C4-2B (cell line): ENCODE results near the gene FANCE.
A peak's percentile ranks its signal among the peaks of the same experiment; 100 is the strongest.

Experiments
- H3K27ac ChIP-seq: fragments of 450-650 bp; 2 replicates; pipeline ENCODE4 v1.5.1; 2017
- CTCF ChIP-seq: fragments of 450-650 bp; conservative IDR thresholded peaks from 2 replicates; pipeline ENCODE4 v1.5.1; 2017; ENCODE audit warnings: mild to moderate bottlenecking
- ZFX ChIP-seq: fragments of 450-650 bp; IDR thresholded peaks from 2 replicates; pipeline ENCODE4 v1.6.1; 2017

FANCE gene

DNA sequence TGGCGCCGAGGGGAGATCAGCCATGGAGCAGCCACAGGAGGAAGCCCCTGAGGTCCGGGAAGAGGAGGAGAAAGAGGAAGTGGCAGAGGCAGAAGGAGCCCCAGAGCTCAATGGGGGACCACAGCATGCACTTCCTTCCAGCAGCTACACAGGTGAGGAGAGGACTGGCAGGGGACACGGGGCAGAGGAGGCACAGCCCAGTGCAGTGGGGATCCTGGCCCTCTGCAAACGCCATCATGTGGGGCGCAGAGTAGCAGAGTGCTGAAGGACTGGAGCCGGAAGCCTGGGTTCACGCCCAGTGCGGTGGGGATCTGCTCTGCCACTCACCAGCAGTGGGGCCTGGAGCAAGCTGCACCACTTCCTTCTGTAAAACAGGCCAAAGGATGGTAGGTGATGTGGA, 41.1 kb upstream of the FANCE start:
- no peak for TF ChIP-seq CTCF
- no peak for TF ChIP-seq ZFX
- H3K27ac ChIP-seq = no peak overlapping the region

- no peak overlapping the region for H3K27ac ChIP-seq
These were observed 40.0 kb upstream of the FANCE start for GRCh38 chr6:35412102-35412501.

DNA sequence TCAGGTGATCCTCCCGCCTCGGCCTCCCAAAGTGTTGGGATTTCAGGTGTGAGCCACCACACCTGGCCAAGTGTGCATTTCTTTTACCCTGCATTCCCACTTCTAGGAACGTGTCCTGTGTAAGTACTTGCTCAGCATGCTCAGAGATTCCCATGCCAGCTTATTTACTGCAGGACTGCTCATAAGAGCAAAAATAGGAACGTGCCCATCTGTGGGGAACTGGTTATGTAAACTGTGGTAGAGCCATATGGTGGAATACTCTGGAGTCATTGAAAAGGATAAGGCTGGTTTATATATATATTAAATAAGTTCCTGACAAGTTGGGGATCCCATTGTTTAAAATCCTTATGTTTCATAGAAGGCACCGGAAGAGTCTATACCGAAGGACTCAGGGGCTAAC, 38.2 kb upstream of the FANCE start:
- no peak overlapping the region for H3K27ac ChIP-seq

More at GRCh38 chr6:35412102-35412501, 40.0 kb upstream of the FANCE start:
- no peak for TF ChIP-seq ZFX
- TF ChIP-seq CTCF = no peak

DNA sequence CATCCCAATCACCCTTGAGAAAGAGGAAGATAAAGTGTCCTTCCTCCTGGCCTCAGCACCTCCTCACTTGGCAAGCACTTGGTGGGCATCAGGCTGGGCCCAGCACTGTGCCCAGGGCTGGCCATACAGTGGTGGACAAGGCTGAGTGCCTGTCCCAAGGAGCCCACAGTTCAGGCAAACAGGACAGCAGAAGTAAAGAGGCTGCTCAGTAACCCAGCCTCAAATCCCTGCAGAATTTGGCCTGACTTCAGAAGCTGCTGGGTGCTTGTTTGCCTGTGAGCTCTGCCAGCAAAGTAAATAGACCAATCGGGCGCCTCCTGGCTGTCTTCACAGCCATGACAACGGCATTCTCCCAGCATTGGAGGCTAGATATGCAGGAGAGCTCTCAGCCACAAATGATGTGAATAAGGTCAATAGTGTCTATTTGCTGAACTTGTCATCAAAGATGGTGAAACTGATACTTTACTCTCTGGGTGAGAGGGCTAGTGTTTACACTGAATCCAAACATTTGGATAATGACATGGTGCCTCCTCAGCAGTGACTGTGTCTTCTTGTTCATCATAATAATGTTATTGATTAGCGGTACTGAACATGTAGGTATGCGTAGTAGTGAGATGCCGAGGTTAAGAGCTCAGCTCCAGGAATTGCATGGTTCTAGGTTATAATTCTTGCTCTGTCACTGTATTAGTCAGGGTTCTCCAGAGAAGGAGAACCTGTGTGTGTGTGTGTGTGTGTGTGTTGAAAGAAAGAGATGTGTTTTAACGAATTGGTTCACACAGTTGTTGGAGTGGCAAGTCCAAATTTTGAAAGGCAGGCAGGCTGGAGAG, 36.9 kb upstream of the FANCE start:
- TF ChIP-seq CTCF (peak; percentile 81), ZFX (no peak)
- peak overlapping the region; percentile 35 for H3K27ac ChIP-seq

More for the DNA sequence above, 38.2 kb upstream of the FANCE start:
- TF ChIP-seq CTCF = no peak
- no peak for TF ChIP-seq ZFX

DNA sequence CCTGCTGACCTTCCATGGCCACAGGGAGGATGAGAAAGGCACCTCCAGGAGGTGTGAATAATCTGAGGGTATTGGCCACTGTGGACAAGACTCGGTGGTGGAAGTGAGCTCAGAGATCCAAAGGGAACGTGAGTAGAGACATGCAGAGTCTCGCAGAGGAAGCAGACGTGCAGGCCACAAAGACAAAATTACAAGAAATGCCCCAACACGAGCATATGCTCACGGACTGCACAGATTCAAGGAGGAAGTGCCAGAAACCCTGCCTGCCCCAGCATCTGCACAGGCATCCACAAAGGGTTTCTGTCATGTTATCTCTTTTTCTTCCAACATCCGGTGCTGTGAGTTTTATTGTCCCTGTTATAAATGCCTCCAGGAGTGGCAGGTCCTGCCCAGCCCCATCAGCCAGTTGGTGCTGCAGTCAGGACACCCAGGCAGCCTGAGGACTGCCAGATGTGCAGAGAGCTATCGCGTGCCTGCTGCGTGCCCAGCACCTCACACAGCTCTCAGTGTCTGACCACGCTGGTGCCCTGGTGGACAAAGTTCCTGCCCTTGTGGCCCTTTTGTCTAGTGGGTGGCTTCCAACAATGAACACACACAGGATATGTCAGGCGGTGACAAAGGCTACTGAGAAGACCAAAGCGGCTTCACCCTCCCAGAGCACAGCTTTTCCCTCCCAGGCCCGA, 34.0 kb upstream of the FANCE start:
- H3K27ac ChIP-seq = no peak overlapping the region

GRCh38 chr6:35419417-35419816, 32.7 kb upstream of the FANCE start:
- no peak for TF ChIP-seq CTCF
- no peak for TF ChIP-seq ZFX
- H3K27ac ChIP-seq = no peak overlapping the region

More for the DNA sequence above, 34.0 kb upstream of the FANCE start:
- TF ChIP-seq ZFX (no peak), CTCF (no peak)

- TF ChIP-seq CTCF = no peak
- no peak for TF ChIP-seq ZFX
- no peak overlapping the region for H3K27ac ChIP-seq
These were observed 32.2 kb upstream of the FANCE start for GRCh38 chr6:35419961-35420360.
